Activated CD8-positive, alpha-beta memory T cell treated with anti-CD3 and anti-CD28 coated beads, Interleukin-2, amount 50 U/mL, for 48 hours (primary cell): ENCODE data around the gene HERPUD1.
"Not testable (repeated sequence)": the region's sequence is repeated elsewhere in the genome, so short reads cannot be mapped to it uniquely, and the experiment has no call there.

ENCODE experiments used
- DNase-seq: peaks from one replicate; pipeline ENCODE4 v3.0.0-alpha.2; 2020

The HERPUD1 gene

DNA sequence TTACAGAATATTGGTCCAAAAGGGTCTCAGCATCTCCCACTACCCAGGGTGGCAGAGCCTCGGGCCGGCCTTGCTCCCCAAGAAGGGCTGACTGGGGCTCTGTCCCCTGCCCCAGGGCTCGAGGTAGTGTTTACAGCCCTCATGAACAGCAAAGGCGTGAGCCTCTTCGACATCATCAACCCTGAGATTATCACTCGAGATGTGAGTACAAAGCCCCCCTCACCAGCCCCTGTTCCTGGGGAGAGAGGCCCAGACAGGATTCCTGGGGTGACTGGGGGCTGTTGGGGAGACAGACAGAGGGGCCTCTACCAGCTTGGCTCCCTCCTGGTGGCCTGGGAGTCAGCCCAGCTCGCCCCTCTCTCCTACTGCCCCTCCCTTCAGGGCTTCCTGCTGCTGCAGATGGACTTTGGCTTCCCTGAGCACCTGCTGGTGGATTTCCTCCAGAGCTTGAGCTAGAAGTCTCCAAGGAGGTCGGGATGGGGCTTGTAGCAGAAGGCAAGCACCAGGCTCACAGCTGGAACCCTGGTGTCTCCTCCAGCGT is 51.3 kb downstream of the HERPUD1 start:
- DNase-seq = no peak

DNA sequence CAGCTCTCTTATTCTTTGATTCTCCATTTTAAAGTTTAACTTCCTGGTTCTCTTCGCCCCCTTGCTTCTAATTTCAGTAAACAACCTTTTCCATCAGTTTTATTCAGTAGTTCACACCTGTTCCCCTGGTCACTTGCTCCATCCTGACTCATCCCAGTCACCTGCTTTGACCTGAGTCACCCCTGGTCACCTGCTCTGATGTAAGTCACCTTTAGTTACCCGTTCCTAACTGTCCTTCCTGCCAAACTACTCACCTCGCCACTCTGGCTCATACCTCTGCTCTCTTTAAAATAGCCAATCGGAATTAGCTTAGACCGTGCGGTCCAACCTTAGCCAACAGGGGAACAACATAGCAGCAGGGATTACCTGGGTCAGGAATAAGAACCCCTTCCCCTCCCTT is 52.7 kb downstream of the HERPUD1 start:
- no peak for DNase-seq

DNA sequence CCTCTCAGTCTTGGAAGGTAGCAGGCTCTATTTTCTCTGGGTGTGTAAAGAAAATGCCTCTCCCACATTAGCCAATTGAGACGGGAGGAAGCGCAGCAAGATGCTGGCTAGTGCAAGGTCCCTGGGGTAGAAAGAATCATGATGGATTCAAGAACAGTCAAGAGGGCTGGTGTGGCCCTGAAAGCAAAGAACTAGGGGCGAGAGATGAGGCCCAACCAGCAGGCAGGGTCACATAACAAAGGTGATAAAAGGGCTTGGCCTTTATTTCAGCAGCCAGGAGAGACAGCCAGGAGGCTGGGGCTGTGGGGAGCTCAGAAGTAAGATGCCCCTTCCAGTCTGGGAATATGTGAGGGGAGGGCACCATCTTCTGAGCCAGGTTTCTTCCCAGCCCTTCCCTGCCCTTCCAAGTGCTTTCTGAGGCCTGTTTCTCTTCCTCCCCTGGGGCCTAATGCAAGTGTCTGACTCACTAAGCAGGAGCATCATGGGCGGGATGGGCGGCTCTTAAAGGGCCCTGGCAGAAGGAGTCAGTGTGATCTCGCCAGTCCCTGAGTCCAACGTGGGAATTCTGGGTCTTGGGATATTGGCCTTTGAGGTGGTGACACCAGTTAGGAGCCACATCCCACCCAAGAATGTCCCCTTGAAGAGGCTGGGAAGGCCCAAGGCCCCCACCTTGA is 53.5 kb downstream of the HERPUD1 start:
- DNase-seq = no peak

DNA sequence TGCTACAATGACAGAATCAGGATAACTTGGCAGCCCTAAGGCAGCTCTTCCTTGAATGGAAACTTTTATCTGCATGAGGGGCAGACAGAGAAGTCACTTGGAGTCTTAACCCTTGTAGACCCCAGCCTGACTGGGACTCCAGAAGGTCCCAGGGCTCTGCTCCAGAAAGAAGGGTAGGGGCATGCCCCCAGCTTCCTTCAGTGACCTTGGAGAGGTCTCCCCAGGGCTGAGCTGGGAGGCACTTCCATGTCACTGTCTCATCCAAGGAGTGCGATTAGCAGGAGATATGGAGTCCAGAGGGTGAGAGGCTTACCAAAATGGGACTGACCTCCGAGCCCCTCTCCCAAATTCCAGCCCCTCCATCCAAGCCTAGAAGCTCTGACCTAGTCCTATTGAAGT is 54.0 kb downstream of the HERPUD1 start:
- no peak for DNase-seq

DNA sequence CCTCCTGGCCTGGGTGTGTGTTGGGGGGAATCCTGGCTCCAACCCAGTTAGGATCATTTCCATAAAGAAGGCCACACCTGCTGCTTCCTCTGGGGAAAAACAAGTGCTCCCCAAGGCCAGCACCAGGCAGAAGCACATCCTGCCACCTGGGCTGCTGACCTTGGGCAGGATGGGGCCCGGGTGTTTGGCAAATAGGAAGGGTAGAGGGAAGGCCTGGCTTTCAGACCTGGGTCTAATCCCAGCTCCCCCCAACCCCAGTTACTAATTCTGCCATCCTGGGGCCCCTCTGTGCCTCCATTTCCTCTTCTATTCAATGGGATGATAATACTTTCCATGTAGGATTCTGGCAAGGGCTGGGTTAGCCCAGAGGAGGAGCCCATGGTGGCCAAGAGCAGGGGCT is 54.4 kb downstream of the HERPUD1 start:
- no peak for DNase-seq

DNA sequence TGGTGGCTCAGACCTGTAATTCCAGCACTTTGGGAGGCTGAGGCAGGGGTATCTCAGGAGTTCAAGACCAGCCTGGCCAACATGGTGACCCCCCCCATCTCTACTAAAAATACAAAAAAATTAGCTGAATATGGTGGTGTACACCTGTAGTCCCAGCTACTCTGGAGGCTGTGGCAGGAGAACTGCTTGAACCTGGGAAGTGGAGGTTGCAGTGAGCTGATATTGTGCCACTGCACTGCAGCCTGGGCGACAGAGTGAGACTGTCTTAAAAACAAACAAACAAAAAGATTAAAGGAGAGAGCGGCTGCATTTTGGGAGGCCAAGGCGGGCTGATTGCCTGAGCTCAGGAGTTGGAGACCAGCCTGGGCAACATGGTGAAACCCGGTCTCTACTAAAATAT is 55.0 kb downstream of the HERPUD1 start:
- not testable (repeated sequence) for DNase-seq

DNA sequence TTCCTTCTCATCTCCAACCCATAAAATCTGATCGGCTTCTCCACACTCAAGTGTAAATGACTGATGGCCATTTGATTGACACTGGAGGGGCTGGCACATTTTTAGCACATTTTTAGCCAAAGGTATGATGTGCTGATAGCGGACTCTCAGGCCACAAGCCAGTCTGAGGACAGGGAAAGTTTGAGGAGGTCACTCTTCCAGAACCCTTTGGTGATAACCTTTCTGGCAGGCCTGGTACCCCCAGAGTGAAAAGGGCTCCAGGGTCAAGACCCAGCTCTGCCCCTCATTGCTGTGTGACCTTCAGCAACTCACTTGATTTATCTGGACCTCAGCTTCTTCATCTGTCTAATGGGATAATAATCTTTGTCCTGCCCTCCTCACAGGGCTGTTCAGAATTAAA is 55.8 kb downstream of the HERPUD1 start:
- DNase-seq = no peak

DNA sequence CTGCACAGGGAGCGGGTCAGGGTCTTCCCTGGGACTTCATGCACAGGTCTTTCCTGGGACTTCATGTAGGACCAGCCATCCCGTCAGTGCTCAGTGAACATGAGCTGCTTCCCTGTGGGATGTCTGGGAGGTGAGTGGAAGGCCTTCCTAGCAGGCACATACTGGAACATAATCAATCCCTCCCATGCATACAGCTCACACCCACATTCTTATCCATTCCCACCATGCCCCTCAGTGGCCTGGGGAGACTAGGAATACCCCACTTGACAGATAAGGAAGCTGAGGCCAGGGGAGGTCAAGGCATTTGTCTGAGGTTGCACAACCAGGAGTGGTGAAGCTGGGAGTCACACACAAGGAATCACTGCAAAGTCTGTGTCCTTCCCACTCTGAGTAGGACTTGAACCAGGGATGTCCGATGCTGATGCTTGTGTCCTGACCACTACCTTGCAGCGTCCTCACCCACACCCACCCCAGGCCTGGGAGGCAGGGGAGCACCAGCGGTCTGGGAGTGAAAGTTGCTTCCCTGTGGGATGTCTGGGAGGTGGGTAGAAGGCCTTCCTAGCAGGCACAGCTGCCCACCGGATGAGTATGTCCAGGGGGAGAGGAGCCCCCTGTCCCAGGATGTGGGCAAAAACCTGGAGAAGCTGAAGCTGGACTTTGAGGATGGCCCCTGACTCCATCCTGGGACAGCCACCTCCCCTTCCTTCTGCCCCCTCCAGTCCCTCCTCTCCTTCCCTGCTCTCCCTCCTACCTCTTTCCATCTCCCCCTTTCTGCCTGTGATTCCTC is 56.4 kb downstream of the HERPUD1 start:
- no peak for DNase-seq

DNA sequence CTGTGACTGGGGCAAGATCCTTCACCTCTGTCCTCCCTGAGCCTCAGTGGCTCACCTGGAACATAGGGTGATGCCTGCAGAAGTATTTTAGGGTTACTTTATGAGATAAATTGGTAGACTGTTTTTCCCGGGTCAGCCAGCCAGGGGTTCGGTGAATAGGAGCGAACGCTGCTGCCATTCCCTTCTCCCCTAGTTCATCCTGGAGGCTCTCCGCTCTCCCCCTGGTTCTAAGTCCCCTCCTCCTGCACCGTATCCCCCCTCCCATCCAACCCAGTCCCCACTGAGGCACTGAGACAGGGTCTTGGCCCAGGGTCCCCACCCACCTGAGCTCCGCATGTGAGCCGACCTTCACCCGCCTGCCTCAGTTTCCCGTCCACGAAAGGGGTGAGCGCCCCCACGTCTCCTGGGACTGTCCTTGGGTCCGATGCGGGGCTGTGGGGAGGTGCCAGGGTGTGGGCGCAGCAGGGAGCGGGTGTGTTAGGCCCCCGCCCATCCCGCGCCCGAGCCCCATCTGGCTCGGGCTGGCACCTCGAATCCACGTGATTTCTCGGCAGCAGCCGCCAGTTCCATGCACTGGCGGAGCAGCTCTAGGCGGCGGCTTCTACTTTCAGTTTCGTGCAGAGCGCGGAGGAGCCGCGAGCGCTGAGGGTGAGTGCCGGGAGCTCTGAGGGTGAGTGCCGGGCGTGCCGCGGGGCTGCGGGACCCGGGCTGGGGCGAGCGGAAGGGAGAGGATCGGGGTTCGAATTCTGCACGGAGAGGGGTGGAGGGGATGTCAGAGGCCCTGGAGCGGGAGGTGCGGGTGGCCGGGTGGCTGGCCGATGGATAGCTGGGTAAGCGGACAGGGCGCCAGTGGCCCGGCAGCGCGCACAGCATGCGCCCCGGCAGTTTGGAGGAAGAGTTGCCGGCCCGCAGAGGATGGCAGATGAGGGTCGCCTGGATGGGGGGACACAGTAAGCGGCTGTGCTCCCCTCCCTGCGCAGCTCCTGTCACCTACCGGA is 57.3 kb downstream of the HERPUD1 start, which contains the start of gene NLRC5:
NLRC5 (plus strand) TSS at position 610 of the 998 bp plus-strand sequence. CDS start 31,156 bp downstream, outside the sequence.
- peak; percentile 97 for DNase-seq

DNA sequence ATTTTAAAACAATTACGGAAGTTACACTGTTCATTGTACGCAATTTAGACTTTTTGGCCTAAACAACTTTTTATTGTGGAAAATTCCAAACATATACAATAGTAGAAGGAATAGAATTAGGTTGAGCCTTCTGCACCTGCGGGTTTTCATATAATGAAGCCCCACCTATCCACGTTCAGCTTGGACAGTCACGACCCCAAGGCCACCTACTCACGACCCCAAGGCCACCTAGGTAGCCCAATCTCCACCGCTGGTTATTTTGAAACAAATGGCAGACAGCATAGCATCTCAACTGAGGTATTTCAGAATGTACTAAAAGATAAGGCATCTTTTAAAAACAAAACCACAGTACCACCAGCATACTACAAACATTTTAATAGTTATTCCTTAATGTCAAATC is 58.0 kb downstream of the HERPUD1 start:
- DNase-seq = no peak

DNA sequence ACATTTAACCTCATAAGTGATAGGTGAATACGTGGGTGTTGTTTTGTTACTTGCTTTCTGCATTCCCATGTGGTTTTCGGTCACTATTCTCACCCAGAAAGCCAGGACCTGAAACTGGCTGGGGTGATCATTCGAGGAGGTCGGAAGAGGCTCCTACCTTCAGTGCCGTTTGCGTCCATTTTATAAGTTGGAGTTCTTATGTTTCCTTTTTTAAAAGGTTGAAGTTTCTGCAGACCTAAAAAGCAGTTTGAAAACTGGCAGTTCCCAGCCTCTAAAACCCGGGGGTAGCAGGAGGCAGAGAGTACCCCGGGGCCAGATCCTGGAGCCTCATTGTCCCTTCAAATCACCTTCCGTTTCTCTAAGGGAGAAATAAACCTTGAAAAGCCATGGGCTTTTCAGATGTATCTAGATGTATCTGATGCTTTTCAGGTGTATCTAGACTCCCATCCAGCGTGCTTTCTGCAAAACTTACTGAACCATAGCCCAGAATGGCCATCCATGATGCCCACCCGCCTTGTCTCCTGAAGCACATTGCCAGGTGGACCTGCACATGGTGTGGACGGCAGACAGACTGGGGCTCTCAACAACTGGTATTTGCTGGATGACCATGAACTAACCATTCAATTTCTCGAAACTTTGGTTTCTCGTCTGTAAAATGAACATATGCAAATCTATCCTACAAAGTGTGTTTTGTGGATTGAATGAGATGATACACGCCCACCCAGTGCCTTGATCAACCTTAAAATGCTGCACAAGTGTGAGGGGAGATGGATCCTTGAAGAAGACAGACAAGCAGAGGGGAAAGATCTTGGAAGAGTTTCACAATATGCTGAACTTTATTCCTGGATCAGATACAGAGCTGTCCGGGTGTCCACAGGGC is 58.7 kb downstream of the HERPUD1 start:
- no peak for DNase-seq

DNA sequence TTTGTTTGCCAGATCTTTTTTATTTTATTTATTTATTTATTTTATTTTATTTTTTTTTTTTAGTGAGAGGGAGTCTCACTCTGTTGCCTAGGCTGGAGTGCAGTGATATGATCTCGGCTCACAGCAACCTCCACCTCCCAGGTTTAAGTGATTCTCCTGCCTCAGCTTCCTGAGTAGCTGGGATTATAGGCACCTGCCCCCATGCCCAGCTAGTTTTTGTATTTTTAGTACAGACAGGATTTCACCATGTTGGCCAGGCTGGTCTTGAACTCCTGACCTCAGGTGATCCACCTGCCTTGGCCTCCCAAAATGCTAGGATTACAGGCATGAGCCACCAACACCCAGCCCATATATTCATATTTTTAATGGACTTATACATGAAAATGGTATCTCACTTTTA is 60.5 kb downstream of the HERPUD1 start:
- not testable (repeated sequence) for DNase-seq

DNA sequence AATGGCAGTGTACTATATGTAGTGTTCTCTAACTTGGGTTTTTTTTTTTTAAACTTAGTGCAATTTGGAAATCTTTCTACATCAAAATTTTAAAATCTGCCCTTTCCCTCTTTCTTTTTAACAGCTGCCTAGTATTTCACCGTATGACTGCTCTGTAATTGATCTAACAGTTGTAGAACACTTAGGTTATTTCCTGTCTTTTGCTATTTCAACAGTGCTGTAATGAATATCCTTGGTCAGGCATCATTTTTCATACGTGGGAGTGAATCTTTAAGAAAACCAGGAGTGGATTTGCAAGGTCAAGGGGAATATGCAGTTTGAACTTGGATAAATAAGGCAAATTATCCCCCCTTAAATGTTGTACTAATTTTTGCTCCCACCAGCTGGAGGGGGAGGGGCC is 61.3 kb downstream of the HERPUD1 start:
- DNase-seq = no peak

DNA sequence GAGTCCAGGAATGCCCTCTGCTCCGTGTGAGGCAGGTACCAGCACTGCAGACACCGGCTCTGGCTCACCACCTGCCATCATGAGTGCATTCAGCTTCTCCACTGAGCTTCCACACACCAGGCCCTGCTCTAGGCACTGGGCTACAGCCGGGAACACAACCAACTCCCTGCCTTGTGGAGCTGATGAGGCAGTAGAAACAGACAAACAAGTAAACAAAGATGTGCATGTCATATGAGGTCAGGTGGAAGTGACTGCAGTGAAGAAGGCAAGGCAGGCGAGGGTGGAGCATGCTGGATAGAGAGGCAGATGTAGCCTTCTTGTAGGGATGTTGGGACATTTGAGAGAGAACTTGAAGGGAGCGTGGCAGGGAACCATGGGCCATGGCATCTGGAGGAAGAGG is 62.4 kb downstream of the HERPUD1 start:
- no peak for DNase-seq
